IMR-90 (cell line): ENCODE results near the gene KBTBD6. TPM values are rescaled to one million over a fixed set of nuclear protein-coding genes. Genes with fewer than 3 reads are reported as not detected.

Experiments used
- ATAC-seq: fragments of 200-7000 bp; cut with Tn5 transposase; 2 replicates; pipeline ENCODE4 v1.9.1; 2020; ENCODE audit warnings: low read depth, mild to moderate bottlenecking, moderate library complexity
- BruUV-seq: library from RNA; stranded (reverse); fragments of 400-500 nt; replicated peaks from 2 replicates; lab custom pipeline; 2021; lab: Mats Ljungman, UMichigan
- CTCF ChIA-PET: fragments of 300-600 bp; formaldehyde crosslinking; extraction: SDS; loops from one replicate; lab custom pipeline; 2021; ENCODE audit warnings: antibody characterized with exemption; lab: Yijun Ruan, JAX
- POLR2A ChIA-PET: fragments of 300-600 bp; sonication (Branson Sonifier 250); formaldehyde crosslinking; loops from one replicate; lab custom pipeline; 2022; ENCODE audit warnings: antibody characterized with exemption; ENCODE audit not compliant: unreplicated experiment; lab: Charles Lee
- DNase-seq: peaks from one replicate; pipeline ENCODE4 v3.0.0; 2013
- H2AFZ ChIP-seq: replicated peaks from 2 replicates; pipeline ENCODE3; 2013; ENCODE audit warnings: low read length, mild to moderate bottlenecking; ENCODE audit not compliant: poor library complexity
- H2AK5ac ChIP-seq: 2 replicates; pipeline ENCODE4 v1.6.1; 2013; ENCODE audit warnings: low read depth, low read length, inconsistent platforms
- H2AK9ac ChIP-seq: replicated peaks from 2 replicates; pipeline ENCODE3; 2013; ENCODE audit warnings: mild to moderate bottlenecking, low read depth, low read length, moderate library complexity; ENCODE audit not compliant: poor library complexity
- H2BK120ac ChIP-seq: 2 replicates; pipeline ENCODE4 v1.6.1; 2013; ENCODE audit warnings: low read depth, low read length, inconsistent platforms
- H2BK15ac ChIP-seq: 3 replicates; pipeline ENCODE4 v1.6.1; 2013; ENCODE audit warnings: low read depth, low read length, inconsistent platforms
- H2BK20ac ChIP-seq: 2 replicates; pipeline ENCODE4 v1.6.1; 2013; ENCODE audit warnings: low read depth, mild to moderate bottlenecking, inconsistent platforms, low read length, moderate library complexity
- H2BK5ac ChIP-seq: 2 replicates; pipeline ENCODE4 v1.6.1; 2013; ENCODE audit warnings: mild to moderate bottlenecking, low read depth, low read length, inconsistent platforms; ENCODE audit not compliant: poor library complexity, severe bottlenecking
- H3K14ac ChIP-seq: replicated peaks from 2 replicates; pipeline ENCODE4 v1.6.1; 2013; ENCODE audit warnings: low read depth, low read length, inconsistent platforms
- H3K18ac ChIP-seq: 2 replicates; pipeline ENCODE4 v1.6.1; 2013; ENCODE audit warnings: low read depth, low read length, control low read depth
- H3K23ac ChIP-seq: 2 replicates; pipeline ENCODE4 v1.6.1; 2013; ENCODE audit warnings: low read depth, low read length, inconsistent platforms
- H3K27ac ChIP-seq: 2 replicates; pipeline ENCODE4 v1.5.1; 2013; ENCODE audit warnings: mild to moderate bottlenecking, control low read depth, low read length; ENCODE audit not compliant: insufficient read depth
- H3K27me3 ChIP-seq: 2 replicates; pipeline ENCODE4 v1.6.1; 2013; ENCODE audit warnings: low read length; ENCODE audit not compliant: control insufficient read depth, insufficient read depth
- H3K36me3 ChIP-seq: 2 replicates; pipeline ENCODE4 v1.6.1; 2013; ENCODE audit warnings: low read length, mixed read lengths; ENCODE audit not compliant: control insufficient read depth, insufficient read depth
- H3K4ac ChIP-seq: 2 replicates; pipeline ENCODE4 v1.6.1; 2013; ENCODE audit warnings: low read depth, low read length, inconsistent platforms
- H3K4me1 ChIP-seq: 2 replicates; pipeline ENCODE4 v1.6.1; 2013; ENCODE audit warnings: low read length, mixed read lengths; ENCODE audit not compliant: control insufficient read depth, insufficient read depth
- H3K4me2 ChIP-seq: 2 replicates; pipeline ENCODE4 v1.6.1; 2013; ENCODE audit warnings: low read depth, mild to moderate bottlenecking, control low read depth, low read length, moderate library complexity
- H3K4me3 ChIP-seq: 2 replicates; pipeline ENCODE4 v1.5.1; 2013; ENCODE audit warnings: low read depth, mild to moderate bottlenecking, control low read depth, low read length, moderate library complexity; ENCODE audit not compliant: insufficient read depth
- H3K56ac ChIP-seq: 2 replicates; pipeline ENCODE4 v1.6.1; 2013; ENCODE audit warnings: low read length, inconsistent platforms; ENCODE audit not compliant: insufficient read depth; ENCODE audit errors: extremely low read depth
- H3K79me1 ChIP-seq, 2 experiments: 2 replicates each; pipeline ENCODE4 v1.6.1; 2013; ENCODE audit warnings: low read length in 2 of 2, inconsistent platforms in 1 of 2, low read depth in 1 of 2
- H3K9ac ChIP-seq: 2 replicates; pipeline ENCODE4 v1.6.1; 2013; ENCODE audit warnings: low read depth, low read length, control low read depth
- H3K9me1 ChIP-seq: 2 replicates; pipeline ENCODE4 v1.6.1; 2013; ENCODE audit warnings: low read length, inconsistent platforms; ENCODE audit not compliant: insufficient read depth
- H3K9me3 ChIP-seq: 2 replicates; pipeline ENCODE4 v1.6.1; 2013; ENCODE audit warnings: low read length; ENCODE audit not compliant: control insufficient read depth, insufficient read depth
- H4K20me1 ChIP-seq: 2 replicates; pipeline ENCODE4 v1.6.1; 2013; ENCODE audit warnings: low read length, inconsistent platforms; ENCODE audit not compliant: insufficient read depth
- H4K5ac ChIP-seq: 2 replicates; pipeline ENCODE4 v1.6.1; 2013; ENCODE audit warnings: mild to moderate bottlenecking, low read depth, low read length, control low read depth
- H4K8ac ChIP-seq, 2 experiments: 2 replicates each; pipeline ENCODE4 v1.6.1; 2013; ENCODE audit warnings: low read depth in 2 of 2, low read length in 2 of 2, control low read depth in 1 of 2, inconsistent platforms in 1 of 2
- H4K91ac ChIP-seq: 2 replicates; pipeline ENCODE4 v1.6.1; 2013; ENCODE audit warnings: low read depth, low read length, inconsistent platforms; ENCODE audit not compliant: insufficient read depth
- BHLHE40 ChIP-seq: fragments of 150-350 bp; IDR thresholded peaks from 2 replicates; pipeline ENCODE4 v1.6.1; 2016; ENCODE audit warnings: mild to moderate bottlenecking, low read depth, low read length
- FOS ChIP-seq: fragments of 150-350 bp; IDR thresholded peaks from 2 replicates; pipeline ENCODE4 v1.6.1; 2016; ENCODE audit warnings: low read depth, low read length
- MAFK ChIP-seq: IDR thresholded peaks from 2 replicates; pipeline ENCODE4 v1.6.1; 2012; ENCODE audit warnings: low read depth, low read length, improper control_type of control experiment
- MXI1 ChIP-seq: IDR thresholded peaks from 2 replicates; pipeline ENCODE4 v1.6.1; 2012; ENCODE audit warnings: low read depth, mild to moderate bottlenecking, low read length, moderate library complexity, borderline replicate concordance
- NFE2L2 ChIP-seq: fragments of 150-350 bp; IDR thresholded peaks from 2 replicates; pipeline ENCODE4 v1.6.1; 2016; ENCODE audit warnings: low read depth, mild to moderate bottlenecking, low read length
- RAD21 ChIP-seq: IDR thresholded peaks from 2 replicates; pipeline ENCODE4 v1.6.1; 2012; ENCODE audit warnings: low read length, improper control_type of control experiment
- RFX5 ChIP-seq: IDR thresholded peaks from 2 replicates; pipeline ENCODE4 v1.8.0; 2012; ENCODE audit warnings: low read depth, mild to moderate bottlenecking, low read length, moderate library complexity
- WGBS, 2 experiments: methylation state at CpG; one replicate each; pipeline versions ENCODE4 v1.1.5 to v1.1.7; 2013; ENCODE audit warnings: missing lambda C conversion rate in 2 of 2; ENCODE audit not compliant: insufficient read length in 1 of 2; ENCODE audit errors: extremely low coverage in 2 of 2; 5-methylcytosine and 5-hydroxymethylcytosine counted together
- dilution Hi-C: fragments of 300-500 bp; cut with HindIII; formaldehyde crosslinking; loops from one replicate; pipeline ENCODE4 v1.14.3; 2018; ENCODE audit warnings: low sequenced_read_pairs; ENCODE audit not compliant: unreplicated experiment
- in situ Hi-C: fragments of 300-500 bp; cut with MboI; formaldehyde crosslinking; loops from 3 replicates; pipeline ENCODE4 v1.14.3; 2019; ENCODE audit warnings: low sequenced_read_pairs, inconsistent platforms, mixed read lengths
- intact Hi-C: fragments of 100-400 bp; cut with micrococcal nuclease; formaldehyde crosslinking; loops from 2 replicates; pipeline ENCODE4 v1.10.0; 2022
- polyA plus RNA-seq, 3 experiments: library from polyadenylated mRNA; depleted of rRNA; stranded (reverse); fragments of >200 nt; gene quantifications; 2 replicates each; pipeline ENCODE4 v1.2.3, GENCODE V29; 2012; ENCODE audit warnings: low replicate concordance in 1 of 3
- total RNA-seq: library from RNA; depleted of rRNA; stranded (reverse); fragments of >200 nt; gene quantifications from 2 replicates; pipeline ENCODE4 v1.2.3, GENCODE V29; 2012
- TF ChIP-seq, protein P1 (sequence below): conservative IDR thresholded peaks from 2 replicates; pipeline ENCODE4 v1.5.1; 2012; ENCODE audit warnings: mild to moderate bottlenecking, low read depth, low read length, improper control_type of control experiment
- TF ChIP-seq, protein P2 (sequence below): fragments of 150-350 bp; IDR thresholded peaks from 2 replicates; pipeline ENCODE4 v1.6.1; 2016; ENCODE audit warnings: low read depth, mild to moderate bottlenecking, low read length, moderate library complexity, borderline replicate concordance

The KBTBD6 gene
- total and polyA plus RNA-seq, 2 of the 4 experiments (the other 2 are of a cell fraction): 3.6 to 14.7 TPM

DNA sequence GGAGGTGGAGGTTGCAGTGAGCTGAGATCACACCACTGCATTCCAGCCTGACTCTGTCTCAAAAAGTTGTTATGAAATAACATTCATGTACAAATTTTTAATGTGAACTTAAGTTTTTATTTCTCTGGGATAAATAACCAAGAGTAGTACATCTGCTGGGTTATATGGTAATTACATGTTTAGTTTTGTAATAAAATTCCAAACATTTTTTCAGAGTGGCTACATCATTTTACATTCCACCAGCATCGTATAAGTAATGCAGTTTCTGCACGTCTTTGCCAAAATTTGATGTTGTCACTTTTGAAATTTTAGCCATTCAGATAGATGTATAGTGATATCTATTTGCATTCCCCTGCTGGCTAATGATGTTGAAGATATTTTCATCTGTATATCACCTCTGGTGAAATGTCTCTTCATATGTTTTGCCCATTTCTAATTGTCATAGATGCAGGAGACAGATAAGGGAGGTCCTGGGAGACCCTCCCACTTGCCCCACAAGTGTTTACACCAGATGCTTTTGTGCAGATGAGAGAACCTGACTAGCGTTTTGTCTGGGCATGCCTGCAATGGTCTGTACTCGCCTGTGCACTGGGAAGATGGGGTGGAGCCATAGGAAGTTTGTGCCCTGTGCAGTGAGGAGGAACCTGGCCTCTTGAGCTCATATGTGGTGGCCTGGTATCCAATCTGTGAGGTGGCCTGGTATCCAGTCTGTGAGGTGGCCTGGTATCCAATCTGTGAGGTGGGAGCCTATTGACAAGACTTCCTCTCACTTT is 12.7 kb upstream of the KBTBD6 start (continued):
- no peak for TF ChIP-seq NFE2L2

DNA sequence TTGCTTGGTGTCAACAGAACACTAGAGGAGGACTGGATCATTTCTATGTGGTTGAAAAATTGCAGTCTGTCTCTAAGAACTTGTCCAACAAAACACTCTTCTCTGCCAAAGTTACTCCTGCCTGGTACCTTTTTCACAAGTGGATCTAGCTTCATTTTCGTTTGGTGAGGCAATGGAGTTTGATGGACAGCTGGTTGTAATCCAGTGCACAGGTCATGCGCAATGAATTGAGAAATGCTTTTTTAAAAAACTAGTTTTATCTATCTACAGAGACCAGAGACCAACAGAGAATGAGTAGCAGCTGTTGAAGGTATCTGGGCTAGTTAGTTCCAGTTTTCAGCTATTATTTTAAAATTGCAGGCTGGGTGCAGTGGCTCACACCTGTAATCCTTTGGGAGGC is 12.0 kb upstream of the KBTBD6 start:
- H3K36me3 ChIP-seq: no peaks in the 10 kb centered on the region
- BruUV-seq: no TSS peak
- ATAC-seq (no peak), DNase-seq (no peak)
- H2AK5ac ChIP-seq: peak overlapping the region; percentile 97
- in situ Hi-C loops: no loop called here
- H2BK20ac ChIP-seq: peak overlapping the region; percentile 98
- H4K8ac ChIP-seq: peak overlapping the region; percentile 86 to 91; a peak in 3 of 4 replicates
- ChIA-PET POLR2A (no interaction called here), CTCF (no interaction called here)
- peak overlapping the region; percentile 98 for H3K4ac ChIP-seq
- peak overlapping the region; percentile 45; the same call in 1 of the 2 replicates for H3K56ac ChIP-seq
- H4K91ac ChIP-seq: peak overlapping the region; percentile 98
- H3K18ac ChIP-seq: peak overlapping the region; percentile 98
- peak overlapping the region; percentile 89 for H2AK9ac ChIP-seq
- peaks cover 23% of the 10 kb centered on the region for H3K9me3 ChIP-seq
- H2BK15ac ChIP-seq: peak overlapping the region; percentile 100; the same call in 2 of the 3 replicates
- H3K9ac ChIP-seq: peak overlapping the region; percentile 41; the same call in 1 of the 2 replicates
- peaks cover 0 to 5% of the 10 kb centered on the region in 2 experiments; a peak in 2 of 4 replicates for H3K79me1 ChIP-seq
- dilution Hi-C loops: no loop called here
- peak overlapping the region; percentile 80; the same call in 1 of the 2 replicates for H3K23ac ChIP-seq
- TF ChIP-seq, protein P1, sequence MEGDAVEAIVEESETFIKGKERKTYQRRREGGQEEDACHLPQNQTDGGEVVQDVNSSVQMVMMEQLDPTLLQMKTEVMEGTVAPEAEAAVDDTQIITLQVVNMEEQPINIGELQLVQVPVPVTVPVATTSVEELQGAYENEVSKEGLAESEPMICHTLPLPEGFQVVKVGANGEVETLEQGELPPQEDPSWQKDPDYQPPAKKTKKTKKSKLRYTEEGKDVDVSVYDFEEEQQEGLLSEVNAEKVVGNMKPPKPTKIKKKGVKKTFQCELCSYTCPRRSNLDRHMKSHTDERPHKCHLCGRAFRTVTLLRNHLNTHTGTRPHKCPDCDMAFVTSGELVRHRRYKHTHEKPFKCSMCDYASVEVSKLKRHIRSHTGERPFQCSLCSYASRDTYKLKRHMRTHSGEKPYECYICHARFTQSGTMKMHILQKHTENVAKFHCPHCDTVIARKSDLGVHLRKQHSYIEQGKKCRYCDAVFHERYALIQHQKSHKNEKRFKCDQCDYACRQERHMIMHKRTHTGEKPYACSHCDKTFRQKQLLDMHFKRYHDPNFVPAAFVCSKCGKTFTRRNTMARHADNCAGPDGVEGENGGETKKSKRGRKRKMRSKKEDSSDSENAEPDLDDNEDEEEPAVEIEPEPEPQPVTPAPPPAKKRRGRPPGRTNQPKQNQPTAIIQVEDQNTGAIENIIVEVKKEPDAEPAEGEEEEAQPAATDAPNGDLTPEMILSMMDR: no peak
- TF ChIP-seq, protein P2, sequence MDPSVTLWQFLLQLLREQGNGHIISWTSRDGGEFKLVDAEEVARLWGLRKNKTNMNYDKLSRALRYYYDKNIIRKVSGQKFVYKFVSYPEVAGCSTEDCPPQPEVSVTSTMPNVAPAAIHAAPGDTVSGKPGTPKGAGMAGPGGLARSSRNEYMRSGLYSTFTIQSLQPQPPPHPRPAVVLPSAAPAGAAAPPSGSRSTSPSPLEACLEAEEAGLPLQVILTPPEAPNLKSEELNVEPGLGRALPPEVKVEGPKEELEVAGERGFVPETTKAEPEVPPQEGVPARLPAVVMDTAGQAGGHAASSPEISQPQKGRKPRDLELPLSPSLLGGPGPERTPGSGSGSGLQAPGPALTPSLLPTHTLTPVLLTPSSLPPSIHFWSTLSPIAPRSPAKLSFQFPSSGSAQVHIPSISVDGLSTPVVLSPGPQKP: no peak
- TF ChIP-seq FOS (no peak), MAFK (no peak), BHLHE40 (no peak), MXI1 (no peak), RFX5 (no peak), RAD21 (no peak)
- no peak overlapping the region for H3K4me3 ChIP-seq
- H3K4me1 ChIP-seq: peaks cover 11% of the 10 kb centered on the region
- peaks cover 4% of the 10 kb centered on the region; the same call in 1 of the 2 replicates for H3K9me1 ChIP-seq
- no peaks in the 10 kb centered on the region for H4K20me1 ChIP-seq
- H3K27ac ChIP-seq: peak overlapping the region; percentile 89
- H3K27me3 ChIP-seq: no peaks in the 10 kb centered on the region
- intact Hi-C loops: no loop called here
- peak overlapping the region; percentile 96 for H2BK5ac ChIP-seq
- H4K5ac ChIP-seq: peak overlapping the region; percentile 99
- no CpG with 5 or more reads among the region's 2 CpGs for WGBS, 2 experiments
- peak overlapping the region; percentile 96 for H2BK120ac ChIP-seq
- peak overlapping the region; percentile 93 for H3K14ac ChIP-seq
- 0 out of 2 replicates have a peak overlapping the region, but pooled peaks have one; percentile 44 for H3K4me2 ChIP-seq
- no peak overlapping the region for H2AFZ ChIP-seq
